Measurements from ENCODE around the gene TCIRG1.

The TCIRG1 gene

DNA sequence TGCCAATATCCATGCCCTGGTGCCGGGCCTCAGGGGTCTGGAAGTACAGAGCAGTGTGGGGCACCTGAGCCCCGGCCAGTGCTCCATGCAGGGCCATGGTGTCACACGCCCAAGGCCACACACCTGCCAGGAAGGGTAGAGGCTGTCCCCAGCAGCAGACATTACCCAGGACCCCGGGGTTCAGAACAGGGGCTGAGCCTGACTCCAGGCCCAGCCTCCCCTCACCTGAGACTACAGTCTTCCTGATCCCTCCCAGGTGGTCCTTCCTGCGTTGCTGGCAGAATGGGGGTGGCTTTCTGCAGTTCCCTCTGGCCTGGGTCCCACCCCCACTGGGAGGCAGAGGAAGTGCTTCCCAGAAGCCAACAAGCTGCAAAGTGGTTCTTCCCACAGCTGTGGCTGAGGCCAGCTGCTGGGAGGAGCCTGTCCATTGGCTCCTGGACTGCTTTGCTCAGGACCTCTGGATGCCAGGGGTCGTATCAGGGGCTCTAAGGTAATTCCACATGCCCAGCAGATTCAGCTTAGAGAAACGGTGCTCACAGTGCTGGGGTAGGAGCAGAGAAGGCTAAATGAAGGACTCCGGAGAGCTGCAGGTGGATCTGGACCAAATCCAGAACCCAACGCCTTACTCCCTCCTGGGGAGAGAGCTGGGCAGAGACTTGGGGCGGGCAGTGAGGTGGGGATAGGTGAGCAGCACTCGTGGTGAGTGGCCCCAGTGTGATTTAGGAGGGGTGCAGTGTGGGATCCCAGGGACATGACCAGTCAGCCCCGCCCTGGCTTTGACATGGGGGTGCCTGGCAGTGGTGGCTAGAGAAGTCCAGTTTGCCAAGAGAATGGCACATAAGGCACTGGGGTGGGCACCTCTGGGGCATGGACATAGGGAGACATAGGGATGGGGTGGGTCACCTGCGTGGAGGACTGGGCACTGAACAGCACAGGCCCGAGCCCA, 12.6 kb downstream of the TCIRG1 start:
- no peak for DNase-seq (ENCODE audit: low read depth)

DNA sequence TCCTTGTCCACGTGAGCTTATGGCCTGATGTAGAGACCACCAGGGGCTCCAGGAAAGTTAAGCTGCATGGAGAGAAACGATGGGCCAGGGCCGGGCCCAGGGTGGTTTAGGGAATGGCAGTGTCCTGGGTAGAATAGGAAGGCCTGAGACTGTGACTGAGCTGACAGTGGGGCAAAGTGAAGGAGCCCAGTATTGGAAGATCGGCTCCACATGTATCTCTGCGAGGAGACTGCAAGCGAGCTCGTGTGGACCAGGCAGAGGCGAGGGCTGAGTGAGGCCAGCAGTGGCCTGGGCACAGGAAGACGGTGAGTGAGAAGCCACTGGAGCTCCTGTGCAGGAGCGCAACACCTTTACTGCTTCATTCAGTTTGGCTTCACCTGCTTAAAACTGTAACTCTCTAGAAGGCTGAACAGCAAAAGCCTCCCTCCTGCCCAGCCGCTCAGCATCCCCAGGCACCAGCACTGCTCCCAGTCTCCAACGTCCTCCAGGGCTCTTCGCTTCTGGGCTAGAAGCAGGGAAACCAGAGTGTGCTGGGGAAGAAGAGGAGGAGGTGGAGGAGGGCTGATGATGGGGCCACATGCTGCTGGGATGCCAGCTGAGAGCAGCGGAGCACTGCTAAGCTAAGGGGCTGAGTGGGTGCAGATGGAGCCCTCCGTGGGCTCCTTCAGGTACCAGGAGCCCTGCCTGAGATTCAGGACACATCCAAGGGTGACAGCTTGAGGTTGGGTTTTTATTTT, 13.5 kb downstream of the TCIRG1 start:
- no peak for DNase-seq (ENCODE audit: low read depth)

DNA sequence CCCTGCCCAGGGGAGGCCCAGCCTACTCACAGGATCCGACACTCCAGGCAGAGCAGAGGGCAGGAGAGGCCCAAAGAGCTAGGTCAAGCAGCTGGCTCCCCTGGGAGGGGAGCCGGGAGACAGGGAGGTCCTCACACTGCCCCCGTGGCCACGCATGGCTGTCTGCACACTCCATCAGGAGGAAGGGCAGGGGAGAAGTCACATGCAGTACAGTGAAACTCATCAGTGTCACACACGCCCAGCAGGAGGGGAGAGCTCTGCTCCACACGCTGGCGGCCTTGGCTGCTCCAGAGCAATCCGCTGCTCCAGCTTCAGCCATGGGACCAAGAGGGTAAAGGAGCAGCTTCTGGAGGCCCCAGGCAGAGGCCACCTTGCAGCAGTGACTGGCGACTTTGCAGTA, 14.3 kb downstream of the TCIRG1 start:
- no peak for DNase-seq (ENCODE audit: low read depth)

DNA sequence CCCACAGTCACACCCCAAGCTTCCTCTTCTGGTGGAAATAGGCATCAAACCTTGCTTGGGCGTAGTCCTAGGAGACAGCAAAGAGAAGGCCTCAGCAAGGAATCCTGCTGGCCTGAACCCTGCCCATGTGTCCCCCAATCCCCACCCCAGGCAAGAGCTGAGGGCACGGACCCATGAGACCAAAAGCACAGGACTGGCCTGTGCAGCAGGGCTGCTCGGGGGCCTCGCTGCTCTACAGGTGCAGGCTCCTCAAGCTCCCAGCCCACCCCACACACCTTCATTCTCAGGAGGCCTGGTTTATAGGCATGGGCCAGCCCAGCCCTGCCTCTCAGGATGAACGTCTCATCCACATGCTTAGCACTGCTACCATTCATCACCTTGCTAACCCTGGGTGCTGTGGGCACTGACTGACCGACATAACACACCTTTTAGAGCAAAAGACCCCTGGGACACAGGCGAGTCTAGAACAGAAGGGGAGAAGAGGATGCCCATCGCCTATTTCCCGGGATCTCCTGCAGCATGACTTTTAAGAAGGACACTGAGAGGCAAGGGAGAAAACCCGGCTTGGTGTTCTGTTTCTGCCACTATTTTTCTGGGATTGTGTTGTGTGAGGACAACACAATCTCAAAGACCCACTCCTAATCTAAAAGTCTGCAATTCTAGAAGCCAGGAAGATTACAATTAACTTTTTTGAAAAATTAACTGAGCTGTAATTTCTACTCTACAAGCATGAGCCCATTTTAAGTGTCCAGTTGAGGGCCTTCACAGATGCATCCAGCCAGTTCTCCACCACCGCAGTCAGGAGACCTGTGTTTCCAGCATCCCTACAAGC, 15.4 kb downstream of the TCIRG1 start:
- no peak for DNase-seq (ENCODE audit: low read depth)

DNA sequence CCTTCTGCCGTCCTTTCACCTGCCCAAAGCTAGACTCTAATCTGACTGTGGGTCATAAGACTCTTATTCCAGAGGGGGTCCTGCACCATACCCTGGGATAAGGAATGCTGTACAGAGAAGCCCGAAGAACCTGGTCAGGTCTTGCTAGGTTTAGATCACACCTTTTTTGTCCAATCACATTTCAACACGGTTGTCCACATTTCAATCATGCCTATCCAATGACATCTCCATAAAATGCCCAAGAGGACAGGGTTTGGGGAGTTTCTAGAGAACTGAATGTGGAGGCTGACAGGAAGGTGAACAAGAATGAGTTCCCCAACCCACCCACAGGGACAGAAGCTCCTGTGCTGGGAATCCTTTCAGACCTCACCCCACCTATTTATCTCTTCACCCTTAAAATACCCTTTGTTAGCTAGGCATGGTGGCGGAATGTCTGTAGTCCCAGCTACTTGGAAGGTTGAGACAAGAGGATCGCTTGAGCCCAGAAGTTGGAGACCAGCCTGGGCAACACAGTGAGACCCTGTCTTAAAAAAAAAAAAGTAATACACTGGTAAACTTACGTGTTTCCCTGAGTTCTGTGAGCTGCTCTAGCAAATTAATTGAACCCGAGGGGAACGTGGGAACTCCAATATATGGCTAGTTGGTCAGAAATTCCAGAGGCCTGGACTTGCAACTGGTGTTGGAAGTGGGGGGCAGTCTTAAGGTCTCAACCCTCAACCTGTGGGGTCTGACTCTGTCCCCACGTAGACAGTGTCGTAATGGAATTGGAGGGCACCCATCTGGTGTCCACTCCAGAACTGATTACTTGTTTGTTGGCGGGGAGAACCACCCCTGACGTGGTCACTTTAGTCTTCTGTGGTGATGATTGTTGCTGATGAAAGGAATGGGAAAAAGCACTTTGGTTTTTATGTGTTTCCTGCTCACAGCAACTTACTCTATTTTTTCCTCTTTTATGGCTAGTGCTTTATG, 17.8 kb downstream of the TCIRG1 start:
- no peak for DNase-seq (ENCODE audit: low read depth)

DNA sequence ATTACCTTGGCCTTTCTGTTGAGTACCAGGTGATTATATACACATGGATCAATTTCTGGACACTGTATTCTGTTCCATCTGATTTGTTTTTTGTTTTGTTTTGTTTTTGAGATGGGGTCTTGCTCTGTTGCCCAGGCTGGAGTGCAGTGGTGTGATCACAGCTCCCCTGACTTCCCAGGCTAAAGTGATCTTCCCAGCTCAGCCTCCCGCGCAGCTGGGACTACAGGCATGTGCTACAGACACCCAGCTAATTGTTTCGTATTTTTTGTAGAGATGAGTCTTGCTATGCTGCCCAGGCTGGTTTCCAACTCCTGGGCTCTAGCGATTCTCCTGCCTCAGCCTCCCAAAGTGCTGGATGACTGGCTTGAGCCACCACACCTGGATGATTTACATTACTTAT, 19.0 kb downstream of the TCIRG1 start:
- DNase-seq (ENCODE audit: low read depth), result no peak

DNA sequence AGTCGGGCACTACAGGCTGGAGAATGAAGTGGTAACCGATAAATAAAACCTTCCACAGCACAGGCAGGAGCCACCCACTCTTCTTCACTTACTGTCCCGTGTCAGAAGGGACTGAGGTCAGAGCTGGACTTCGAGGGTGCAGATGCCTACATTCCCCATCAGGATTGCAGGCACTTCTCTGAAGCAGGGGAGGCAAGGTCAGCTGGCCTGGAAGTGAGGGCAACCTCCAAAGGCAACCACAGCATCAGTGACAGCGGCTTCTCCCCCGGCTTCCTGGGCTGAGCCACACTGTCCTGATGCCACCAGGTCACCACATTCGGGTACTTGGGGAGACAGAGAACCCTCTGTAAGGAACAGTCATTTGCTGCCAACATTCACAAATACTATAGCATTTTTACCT, 22.7 kb downstream of the TCIRG1 start:
- no peak for DNase-seq (ENCODE audit: low read depth)

DNA sequence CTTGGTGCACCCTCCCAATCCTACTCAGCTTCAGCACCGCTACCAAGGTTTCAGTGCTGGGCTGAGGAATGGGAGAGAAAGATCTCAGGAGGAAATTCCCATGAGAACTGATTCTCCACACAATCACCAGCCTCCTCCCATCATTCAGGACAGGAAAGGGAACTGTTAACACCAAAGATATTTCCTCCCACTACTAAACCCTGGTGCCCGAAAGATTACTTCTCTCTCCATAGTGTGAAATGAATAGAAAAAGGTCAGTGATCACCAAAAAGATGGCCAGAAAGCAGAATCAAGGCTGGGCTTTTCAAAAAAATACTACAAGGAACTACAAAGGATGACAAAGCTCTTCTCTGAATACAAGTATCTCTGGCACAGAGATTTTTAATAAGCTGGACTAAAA, 26.1 kb downstream of the TCIRG1 start:
- no peak for DNase-seq (ENCODE audit: low read depth)

DNA sequence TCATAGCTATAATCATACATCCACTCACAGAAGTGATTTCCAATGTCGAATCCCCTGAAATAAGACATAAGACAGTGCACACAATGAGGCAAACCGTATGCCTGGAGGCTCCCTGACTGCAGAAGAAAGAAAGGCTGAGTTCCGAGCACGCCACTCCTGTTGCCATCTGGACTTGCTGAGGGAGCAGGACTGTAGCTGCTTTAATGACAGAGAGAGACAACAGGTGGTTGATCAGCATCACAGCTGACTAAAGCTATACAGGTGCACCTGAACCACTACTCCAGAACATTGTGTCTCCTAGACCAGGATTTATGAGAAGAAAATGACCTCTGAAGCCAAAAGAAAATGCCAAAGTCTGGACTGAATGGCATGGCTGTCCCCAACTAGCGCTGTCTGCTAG, 27.0 kb downstream of the TCIRG1 start:
- DNase-seq (ENCODE audit: low read depth), result no peak

DNA sequence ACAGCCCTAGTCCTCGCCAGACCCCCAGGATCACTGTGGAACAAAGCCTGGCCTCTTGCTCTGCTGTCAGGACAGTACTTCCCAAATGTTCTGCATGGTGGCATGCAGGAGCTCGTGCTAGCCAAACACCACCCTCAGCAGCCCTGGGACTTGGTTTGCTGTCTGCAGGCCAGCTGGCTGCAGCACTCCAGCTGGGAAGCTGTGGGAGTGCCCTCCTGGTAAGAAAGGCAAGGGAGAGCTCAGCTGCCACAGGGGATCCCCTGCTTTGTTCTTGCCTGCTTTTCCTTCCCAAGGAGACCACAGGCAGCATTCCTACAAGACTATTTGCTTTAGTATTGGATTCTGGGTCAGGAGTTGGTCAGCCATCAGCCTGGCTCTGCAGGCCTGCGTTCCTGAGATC, 27.9 kb downstream of the TCIRG1 start:
- no peak for DNase-seq (ENCODE audit: low read depth)

DNA sequence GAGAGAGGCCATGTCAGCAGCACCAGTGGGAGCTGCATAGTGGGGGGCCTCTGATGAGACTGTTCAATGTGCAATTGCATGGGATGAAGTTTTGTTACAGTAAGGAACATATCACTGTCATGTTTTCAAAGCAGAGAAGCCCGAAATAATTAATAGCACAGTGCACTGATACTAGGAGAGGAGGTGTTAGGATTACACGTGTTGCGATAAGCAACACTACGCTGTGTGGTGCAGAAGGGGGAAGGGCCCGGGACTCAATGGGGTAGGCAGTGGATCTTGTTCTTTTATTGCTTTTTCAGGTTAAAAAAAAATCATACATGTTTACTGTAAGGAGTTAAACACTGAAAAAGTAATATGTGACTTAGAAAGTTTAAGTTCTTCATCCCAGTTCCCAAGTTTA, 29.2 kb downstream of the TCIRG1 start:
- no peak for DNase-seq (ENCODE audit: low read depth)

DNA sequence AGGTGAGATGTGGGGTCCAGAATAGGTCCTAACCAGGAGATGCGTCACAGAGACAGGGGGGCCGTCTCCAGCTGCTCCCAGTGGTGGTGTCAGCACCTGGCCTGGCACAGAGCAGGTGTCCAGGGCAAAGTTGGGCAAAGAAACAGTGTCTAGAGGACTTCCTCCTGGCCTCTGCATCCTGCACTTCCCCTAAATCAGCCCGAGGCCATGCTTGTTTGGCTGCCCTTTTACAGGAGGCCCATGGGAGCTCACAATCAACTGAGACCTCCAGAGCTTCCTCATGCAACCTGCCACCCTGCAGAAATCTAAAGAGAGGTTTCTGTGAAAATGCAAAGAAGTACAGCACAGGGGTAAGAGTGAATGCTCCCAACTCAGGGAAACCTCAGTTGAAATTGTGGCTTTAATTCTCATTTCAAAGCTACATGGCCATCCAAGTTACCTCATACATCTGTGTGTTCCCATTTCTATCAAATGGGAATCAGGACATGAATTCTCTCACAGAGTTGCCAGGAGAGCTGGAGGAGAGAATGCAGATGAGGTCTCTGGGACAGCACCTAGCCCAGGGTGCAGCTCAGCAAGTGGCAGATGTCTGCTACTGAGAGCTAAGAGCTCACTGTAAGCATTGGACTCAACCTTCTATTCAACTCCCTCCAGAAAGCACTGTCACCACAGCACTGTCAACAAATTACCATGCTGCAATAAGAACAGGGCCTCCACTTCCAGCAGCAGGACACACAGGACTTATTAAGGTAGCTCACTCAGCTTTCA, 32.6 kb downstream of the TCIRG1 start:
- DNase-seq (ENCODE audit: low read depth), result no peak

DNA sequence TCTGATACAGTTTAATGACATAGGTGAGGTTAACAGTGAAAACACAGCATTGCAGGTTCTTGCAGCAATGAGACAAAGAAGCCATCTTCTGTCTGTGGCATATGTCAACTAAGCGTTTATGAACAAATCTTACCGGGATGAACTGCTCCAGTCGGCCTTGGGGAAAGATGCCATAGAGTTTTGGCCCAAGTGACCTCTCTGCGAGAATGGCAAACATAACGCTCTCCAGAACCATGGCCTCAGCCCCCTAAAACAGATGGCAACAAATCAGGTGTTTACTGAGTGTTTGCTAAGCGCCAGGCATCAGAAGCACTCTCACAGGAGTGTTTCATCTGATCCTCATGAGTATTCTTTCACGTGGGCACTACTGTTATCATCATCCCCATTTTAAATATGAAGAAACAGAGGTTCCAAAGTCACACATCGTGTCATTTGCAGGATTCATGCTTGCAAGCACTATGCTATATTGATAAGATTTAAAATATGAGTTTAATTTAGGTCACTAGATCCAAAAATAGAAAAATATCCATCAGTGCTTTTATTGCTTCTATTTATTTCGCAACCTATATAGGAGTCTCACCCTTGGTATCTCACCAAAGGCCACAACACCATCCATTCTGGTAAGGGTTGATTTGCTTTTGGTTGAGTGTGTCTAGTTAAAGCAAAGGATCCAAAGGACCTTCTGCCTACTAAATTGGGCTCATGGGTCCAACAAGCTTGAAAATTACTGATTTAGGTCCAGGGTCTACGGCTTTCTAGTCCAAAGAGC, 35.9 kb downstream of the TCIRG1 start:
- no peak for DNase-seq (ENCODE audit: low read depth)

DNA sequence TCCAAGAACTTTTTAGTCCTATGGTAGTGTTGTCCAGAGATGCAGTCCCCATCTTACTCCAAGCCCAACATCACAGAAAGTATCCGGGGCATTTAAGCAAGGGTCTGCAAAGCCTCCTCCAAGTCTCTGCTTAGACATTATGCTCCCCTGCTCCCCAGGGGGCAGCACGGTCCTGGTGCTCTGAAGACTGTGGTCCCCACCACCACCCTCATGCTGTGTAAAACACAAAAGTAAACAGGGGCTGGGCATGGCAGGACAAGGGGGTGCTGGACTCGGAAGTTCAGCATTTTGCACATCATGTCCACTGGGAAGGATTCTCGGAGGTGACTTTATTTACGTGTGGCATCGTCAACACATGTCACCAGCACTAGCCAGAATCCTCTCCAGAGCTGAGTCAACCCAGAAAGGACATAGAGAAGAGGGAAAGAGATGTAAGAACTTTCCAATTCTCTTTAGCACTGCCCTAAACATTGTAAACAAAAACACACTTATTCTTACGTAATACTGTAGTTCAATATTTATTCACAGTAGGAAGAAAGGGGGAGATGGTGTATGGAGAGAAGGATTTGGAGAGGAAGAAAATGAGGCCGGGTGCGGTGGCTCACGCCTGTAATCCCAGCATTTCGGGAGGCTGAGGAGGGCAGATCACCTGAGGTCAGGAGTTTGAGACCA, 37.7 kb downstream of the TCIRG1 start:
- no peak for DNase-seq (ENCODE audit: low read depth)

DNA sequence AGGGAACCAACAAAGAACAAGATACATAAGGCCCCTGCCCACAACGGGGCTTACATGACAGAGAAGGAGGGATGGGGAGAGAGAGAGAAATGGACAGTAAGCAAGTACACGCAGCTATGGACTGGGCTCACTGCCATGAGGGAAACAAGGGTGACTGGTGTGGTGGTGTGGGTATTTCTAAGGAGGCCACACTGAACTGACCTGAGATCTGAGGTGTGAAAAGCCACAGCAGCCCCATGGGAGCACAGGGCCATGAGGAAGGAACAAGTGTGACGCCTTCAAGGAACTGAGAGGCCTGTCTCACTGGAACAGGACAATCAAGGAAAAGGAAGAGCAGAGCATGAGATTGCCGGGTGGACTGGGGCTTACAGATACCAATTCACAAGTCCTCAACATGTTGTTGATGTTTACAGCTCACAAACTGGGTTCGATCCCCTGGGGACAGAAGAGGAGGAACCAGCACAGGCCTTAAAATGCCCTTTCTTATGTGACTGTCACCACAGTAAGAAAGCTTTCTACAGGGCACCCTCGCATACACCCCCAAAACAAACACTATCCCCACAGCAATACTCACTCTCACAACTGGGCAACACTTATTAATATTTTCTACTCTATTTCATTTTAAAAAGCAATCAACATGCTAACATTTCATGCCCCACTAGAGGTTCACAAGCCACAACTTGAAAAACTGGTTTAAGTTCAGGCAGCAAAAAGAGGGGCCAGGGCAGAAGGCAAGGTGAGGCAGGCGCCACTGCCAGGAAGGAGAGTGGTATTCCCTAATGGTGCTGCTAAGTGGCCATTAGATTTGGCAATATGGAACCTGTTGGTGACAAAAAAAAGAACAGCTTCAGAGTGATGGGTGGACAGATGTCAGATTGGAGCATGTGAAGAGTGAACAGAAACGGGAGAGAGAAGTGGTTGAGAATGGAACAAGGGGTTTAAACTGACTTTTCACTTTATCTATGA, 39.1 kb downstream of the TCIRG1 start:
- no peak for DNase-seq (ENCODE audit: low read depth)

DNA sequence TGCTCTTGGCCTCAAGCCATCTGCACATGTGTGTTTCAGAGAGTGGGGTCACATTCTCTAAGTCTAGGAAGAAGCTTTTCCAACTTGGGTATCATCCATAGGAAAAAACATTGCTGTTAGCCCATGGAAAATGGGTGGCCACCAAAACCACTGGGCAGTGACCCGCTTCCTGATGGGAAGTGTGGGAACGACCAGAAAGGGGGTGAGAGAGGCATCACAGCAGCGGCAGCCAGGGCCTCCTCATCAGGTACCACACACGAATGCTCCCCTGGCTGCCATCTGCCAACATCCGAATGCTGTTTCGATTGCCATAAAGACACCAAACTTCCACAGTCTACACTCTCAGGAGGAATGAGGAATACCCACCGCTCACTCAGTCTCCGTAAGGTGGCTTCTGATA, 42.0 kb downstream of the TCIRG1 start:
- DNase-seq (ENCODE audit: low read depth), result no peak

DNA sequence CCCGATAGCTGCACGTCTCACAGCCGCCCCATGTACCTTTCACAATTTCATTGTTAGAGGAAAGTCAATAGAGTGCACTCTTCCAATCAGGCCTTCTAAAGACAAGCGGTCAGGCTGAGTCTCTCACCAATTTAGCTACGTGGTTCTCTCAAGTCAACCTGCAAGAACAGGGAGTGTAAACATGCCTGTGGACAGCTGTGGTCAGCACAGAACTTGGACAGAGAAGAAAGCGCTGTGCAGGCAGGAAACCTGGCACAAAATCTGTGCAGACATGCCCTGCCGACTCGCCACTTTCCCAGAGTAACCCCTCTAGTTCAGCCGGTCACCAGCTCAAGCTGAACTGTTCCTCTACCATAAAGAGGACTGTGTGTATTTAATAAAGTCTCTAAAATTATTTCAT, 42.9 kb downstream of the TCIRG1 start:
- DNase-seq (ENCODE audit: low read depth), result no peak

DNA sequence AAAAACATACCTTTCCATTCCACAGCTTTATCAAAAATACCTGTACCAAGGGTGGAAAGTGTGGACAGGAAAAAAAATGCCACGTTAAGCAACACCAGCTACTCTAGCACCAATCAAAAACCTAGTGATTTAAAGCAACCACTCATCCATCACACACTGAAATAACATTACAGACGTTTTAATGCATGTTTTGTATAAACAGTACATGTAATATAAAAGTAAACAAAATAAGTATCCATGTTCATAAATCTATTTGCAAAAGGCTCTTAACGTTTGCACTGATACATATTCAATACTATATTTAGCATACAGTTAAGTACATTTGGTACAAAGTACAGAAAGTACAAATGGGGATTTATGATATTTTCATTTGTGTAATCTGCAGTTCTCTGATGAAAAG, 43.7 kb downstream of the TCIRG1 start:
- DNase-seq (ENCODE audit: low read depth), result peak; percentile 21
